HAP-1 (cell line): ENCODE results near the gene CRABP2.

Experiments
- DNase-seq, 2 experiments: peaks; one replicate each; pipeline ENCODE4 v3.0.0-alpha.2; 2016 to 2020; ENCODE audit warnings: low spot score in 2 of 2
- H3K27me3 ChIP-seq: fragments of 250-450 bp; sonication (Bioruptor Pico); 2 replicates; pipeline ENCODE4 v1.5.1; 2020; ENCODE audit warnings: low read depth, mild to moderate bottlenecking, moderate library complexity
- H3K36me3 ChIP-seq: fragments of 250-450 bp; sonication (Bioruptor Pico); replicated peaks from 2 replicates; pipeline ENCODE4 v1.5.1; 2020; ENCODE audit warnings: mild to moderate bottlenecking
- H3K4me1 ChIP-seq: fragments of 250-450 bp; sonication (Bioruptor Pico); 2 replicates; pipeline ENCODE4 v1.5.1; 2020; ENCODE audit warnings: mild to moderate bottlenecking
- H3K4me3 ChIP-seq: fragments of 250-450 bp; sonication (Bioruptor Pico); 2 replicates; pipeline ENCODE4 v1.5.1; 2020; ENCODE audit warnings: mild to moderate bottlenecking, moderate library complexity
- H3K9me3 ChIP-seq: fragments of 250-450 bp; sonication (Bioruptor Pico); 2 replicates; pipeline ENCODE4 v1.5.1; 2020; ENCODE audit warnings: mild to moderate bottlenecking, moderate library complexity
- in situ Hi-C: fragments of 300-500 bp; cut with MboI; formaldehyde crosslinking; loops from 3 replicates; pipeline ENCODE4 v1.14.3; 2020; ENCODE audit warnings: low sequenced_read_pairs, inconsistent platforms, mixed read lengths

CRABP2 gene

GRCh38 chr1:156697481-156697880 lies 7.9 kb downstream of the CRABP2 start:
- in situ Hi-C loops, result no loop called here
- Histone ChIP-seq H3K9me3 (no peaks in the 10 kb centered on the region), H3K27me3 (no peaks in the 10 kb centered on the region), H3K4me1 (peaks cover 15% of the 10 kb centered on the region), H3K4me3 (no peak overlapping the region), H3K36me3 (no peaks in the 10 kb centered on the region; the same call in none of the 2 replicates)
- no peak for DNase-seq

GRCh38 chr1:156696755-156697154 lies 8.6 kb downstream of the CRABP2 start:
- no peaks in the 10 kb centered on the region for H3K27me3 ChIP-seq
- in situ Hi-C loops, result no loop called here
- no peak for DNase-seq
- no peak overlapping the region for H3K4me3 ChIP-seq
- no peaks in the 10 kb centered on the region for H3K9me3 ChIP-seq
- H3K4me1 ChIP-seq, result peaks cover 17% of the 10 kb centered on the region
- H3K36me3 ChIP-seq, result no peaks in the 10 kb centered on the region; the same call in none of the 2 replicates

GRCh38 chr1:156694690-156694962 lies 10.8 kb downstream of the CRABP2 start:
- Histone ChIP-seq H3K9me3 (no peaks in the 10 kb centered on the region), H3K4me1 (peaks cover 21% of the 10 kb centered on the region), H3K36me3 (no peaks in the 10 kb centered on the region; the same call in 1 of the 2 replicates), H3K27me3 (no peaks in the 10 kb centered on the region), H3K4me3 (no peak overlapping the region)
- DNase-seq, result no peak
- in situ Hi-C loops, result no loop called here

- in situ Hi-C loops, result no loop called here
- Histone ChIP-seq H3K27me3 (no peaks in the 10 kb centered on the region), H3K4me3 (no peak overlapping the region), H3K36me3 (no peaks in the 10 kb centered on the region), H3K4me1 (peaks cover 25% of the 10 kb centered on the region), H3K9me3 (no peaks in the 10 kb centered on the region)
- DNase-seq, result peak in 1 of 2 experiments; percentile 1
These were observed 11.3 kb downstream of the CRABP2 start for GRCh38 chr1:156693848-156694689.

DNA sequence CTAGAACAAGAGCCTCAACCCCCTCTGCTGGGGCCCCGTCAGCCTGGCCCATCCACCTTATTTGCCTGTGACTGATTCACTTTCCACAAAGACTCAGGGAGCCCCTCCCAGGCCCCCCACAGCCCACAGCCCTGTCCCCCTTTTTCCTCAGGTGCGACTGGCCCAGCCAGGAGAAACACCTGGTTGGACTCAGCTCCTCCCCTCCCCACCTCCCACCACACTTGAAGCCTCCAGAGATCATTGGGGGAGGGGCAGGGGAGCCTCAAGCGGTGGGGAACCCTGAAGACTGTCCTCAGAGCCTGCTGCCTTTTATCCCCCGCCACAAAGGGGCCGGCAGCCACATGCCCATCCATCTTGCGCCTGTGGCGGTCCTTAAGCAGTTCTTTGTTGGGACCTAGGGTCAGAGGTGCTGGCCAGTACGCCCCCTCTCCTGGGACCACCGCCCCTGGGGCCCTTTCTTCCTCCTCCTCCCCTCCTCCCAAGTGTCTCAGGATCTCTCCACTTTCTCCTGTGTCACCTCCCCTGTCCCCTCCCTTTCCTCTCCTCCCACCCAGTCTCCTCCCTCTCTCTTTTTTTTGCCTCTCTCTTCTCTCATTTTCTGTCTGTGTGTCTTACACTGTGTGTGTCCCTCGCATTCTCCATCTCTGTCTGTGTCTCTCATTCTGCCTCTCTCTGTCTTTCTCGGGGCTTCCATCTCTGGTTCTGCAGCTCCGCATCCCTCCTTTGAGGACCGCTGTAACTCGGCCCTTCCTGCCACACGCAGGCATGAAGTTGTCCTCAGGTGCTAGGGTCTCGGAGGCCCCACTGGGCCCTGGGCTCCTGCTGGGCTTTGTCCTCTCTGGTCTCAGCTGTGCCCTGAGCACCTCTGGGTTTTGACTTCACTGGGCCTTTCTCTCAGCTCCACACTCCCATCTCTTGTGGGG lies 12.2 kb downstream of the CRABP2 start:
- peak; percentile 62 to 87 for DNase-seq
- H3K9me3 ChIP-seq, result no peaks in the 10 kb centered on the region
- in situ Hi-C loops, result no loop called here
- no peak overlapping the region for H3K4me3 ChIP-seq
- no peaks in the 10 kb centered on the region for H3K27me3 ChIP-seq
- H3K36me3 ChIP-seq, result no peaks in the 10 kb centered on the region
- H3K4me1 ChIP-seq, result peaks cover 28% of the 10 kb centered on the region

GRCh38 chr1:156692441-156692924 lies 12.9 kb downstream of the CRABP2 start:
- no peaks in the 10 kb centered on the region for H3K36me3 ChIP-seq
- H3K4me3 ChIP-seq, result no peak overlapping the region
- in situ Hi-C loops, result no loop called here
- no peaks in the 10 kb centered on the region for H3K9me3 ChIP-seq
- peaks cover 28% of the 10 kb centered on the region for H3K4me1 ChIP-seq
- peak in 1 of 2 experiments; percentile 2 for DNase-seq
- H3K27me3 ChIP-seq, result no peaks in the 10 kb centered on the region

DNA sequence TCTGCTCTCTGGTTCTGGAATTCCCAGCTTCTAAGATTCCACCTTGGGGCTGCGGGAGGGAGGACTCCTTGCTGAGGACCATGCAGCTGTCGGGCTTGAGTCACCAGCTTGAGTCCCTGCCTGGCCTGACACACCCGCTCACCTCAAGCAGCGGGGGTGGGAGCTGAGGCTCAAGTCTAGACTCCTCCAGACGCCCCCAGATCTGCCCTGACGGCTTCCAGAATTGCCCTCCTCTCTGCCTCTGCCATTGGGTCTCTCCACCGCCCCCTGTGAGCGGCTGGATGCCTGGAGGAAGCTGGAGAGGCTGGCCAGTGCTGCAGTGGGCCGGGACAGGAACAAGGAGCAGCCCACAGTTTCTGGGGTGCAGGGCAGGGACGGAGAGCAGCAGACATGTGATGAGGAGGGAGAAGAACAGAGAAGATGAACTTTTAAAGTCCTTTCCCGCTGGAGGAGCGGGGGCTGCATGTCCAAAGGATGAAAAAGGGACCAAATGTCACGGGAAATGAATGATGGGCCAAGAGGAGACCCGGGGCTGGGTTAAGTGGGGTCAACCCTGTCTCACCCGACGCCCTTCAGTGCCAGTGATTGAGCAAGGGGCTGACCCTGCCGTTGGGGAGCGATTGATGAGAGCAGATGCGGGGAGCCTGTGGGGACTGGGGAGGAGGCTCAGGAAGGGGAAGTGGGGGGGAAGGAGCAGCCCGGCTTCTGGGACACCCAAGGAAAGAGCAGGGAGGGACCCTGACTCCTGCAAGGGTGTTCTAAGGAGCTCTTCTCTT lies 13.5 kb downstream of the CRABP2 start:
- Histone ChIP-seq H3K27me3 (no peaks in the 10 kb centered on the region), H3K36me3 (no peaks in the 10 kb centered on the region), H3K4me1 (peaks cover 28% of the 10 kb centered on the region), H3K4me3 (no peak overlapping the region), H3K9me3 (no peaks in the 10 kb centered on the region)
- peak in 1 of 2 experiments; percentile 2 for DNase-seq
- in situ Hi-C loops, result no loop called here

DNA sequence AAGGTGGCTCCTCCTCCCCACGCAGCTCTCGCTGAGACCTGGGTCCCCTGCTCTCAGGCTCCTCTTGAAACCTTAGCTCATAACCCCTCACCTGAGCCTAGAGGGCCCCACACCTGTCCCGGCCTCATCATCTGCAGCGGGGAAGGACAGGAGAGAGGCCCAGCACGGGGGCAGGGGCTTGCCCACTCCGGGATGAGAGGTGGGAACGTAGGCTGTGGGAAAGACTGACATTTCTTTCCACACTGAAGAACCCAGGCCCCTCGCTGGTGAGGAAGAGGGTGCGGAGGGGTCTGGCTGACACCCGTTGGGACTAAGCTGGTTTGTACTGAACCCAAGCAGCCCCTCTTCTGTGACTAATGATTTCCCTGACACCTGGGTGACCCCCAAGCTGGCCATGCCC lies 14.2 kb downstream of the CRABP2 start:
- no peaks in the 10 kb centered on the region for H3K9me3 ChIP-seq
- in situ Hi-C loops, result no loop called here
- no peaks in the 10 kb centered on the region for H3K27me3 ChIP-seq
- H3K4me1 ChIP-seq, result peaks cover 28% of the 10 kb centered on the region
- H3K4me3 ChIP-seq, result no peak overlapping the region
- peak in 1 of 2 experiments; percentile 2 for DNase-seq
- H3K36me3 ChIP-seq, result no peaks in the 10 kb centered on the region

DNA sequence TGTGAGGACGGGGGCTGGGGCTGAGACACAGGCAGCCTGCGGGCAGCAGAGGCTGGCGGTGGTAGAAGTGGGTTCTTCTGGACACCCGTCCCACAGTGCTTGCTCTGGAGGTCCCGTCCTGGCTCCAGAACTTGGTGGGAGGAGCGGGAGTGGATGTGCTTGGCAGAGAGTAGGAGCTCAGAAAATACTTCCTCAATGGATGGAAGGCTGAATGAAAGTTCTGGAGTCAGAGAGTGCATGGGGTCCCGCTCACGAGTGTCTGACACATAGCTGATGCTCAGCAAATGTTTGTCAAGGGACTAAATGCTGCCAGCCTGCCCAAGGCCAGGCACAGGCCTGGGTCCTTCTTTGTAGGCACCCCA lies 14.7 kb downstream of the CRABP2 start:
- Histone ChIP-seq H3K9me3 (no peaks in the 10 kb centered on the region), H3K36me3 (no peaks in the 10 kb centered on the region), H3K27me3 (no peaks in the 10 kb centered on the region), H3K4me3 (no peak overlapping the region), H3K4me1 (peaks cover 28% of the 10 kb centered on the region)
- peak in 1 of 2 experiments; percentile 2 for DNase-seq
- in situ Hi-C loops, result no loop called here

DNA sequence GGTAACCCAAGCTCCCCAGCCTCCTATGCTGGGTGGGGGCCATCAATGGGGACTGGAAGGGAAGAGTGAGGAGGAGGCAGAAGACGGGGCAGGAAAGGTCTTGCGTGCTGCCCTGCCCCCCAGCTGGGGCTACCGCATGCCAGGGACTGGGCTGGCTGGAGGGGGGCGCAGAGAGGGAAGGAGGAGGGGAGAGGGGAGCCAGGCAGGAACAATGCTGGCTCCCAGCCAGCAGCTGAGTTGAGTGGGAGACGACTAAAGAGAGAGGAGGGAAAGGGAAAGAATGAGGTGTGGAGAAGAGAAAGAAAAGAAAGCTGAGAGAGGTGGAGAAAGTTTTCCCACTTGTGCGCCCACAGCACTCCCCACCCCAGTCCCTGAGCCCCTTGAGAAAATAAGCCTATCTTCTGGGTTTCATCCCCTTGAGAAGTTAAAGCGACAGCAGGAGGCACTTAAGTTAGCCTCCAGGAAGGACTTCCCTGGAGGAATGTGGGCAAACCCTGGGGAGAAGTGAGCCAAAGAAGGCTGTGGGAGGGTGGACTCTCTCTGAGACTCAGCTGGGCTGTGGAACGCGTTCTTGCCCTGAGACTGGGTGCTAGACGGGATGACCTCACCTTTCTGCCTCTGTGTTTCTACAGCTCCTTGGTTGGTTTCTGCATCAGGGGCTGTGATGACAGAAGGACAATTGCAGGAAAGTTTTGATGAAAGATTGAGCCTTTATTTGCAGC lies 15.3 kb downstream of the CRABP2 start:
- peak in 1 of 2 experiments; percentile 2 for DNase-seq
- Histone ChIP-seq H3K9me3 (no peaks in the 10 kb centered on the region), H3K4me1 (peaks cover 28% of the 10 kb centered on the region), H3K4me3 (peak overlapping the region; percentile 9), H3K36me3 (no peaks in the 10 kb centered on the region), H3K27me3 (no peaks in the 10 kb centered on the region)
- in situ Hi-C loops, result no loop called here

DNA sequence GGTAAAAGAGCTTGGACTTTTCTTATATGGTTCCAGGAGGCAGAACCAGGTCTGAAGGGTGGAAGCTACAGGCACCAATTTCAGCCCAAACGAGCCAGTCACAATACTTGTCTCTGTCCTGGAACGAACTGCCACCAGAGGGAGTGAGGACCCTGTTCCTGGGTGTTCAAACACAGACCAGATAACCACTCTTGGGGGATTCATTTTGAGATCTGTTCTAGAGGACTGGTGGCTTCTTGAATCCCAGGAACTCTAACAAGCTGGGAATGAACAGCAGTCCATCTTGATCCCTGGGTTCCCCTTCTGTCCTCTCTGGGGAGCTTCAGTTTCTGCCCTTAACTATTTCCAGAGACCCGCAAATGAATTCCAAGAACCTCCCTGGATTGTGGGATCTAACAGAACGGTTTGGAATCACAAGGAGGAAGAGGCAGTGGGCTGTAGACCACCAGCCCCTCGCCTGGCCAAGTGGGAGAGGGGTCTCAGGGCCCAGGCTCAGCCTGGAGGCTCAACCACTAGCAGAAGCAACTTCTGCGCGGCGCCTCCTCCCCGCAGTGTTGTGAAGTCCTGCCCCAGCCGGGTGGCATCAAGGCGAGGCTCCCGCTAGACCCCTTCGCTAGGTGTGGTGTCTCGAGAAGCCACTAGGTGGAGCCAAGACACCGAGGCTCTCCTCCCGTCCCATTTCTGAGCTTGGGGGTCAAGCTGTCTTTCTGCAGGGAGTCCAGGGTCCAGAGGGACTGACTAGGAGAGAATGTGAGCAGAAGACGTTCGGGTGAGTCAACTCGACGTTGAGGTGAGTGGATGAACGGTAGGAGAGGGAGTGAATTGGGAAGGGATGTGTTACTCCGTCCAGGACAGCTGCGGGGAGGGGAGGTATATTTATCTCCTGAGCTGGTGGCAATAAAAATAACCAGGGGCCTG lies 16.1 kb downstream of the CRABP2 start:
- Histone ChIP-seq H3K9me3 (no peaks in the 10 kb centered on the region), H3K36me3 (no peaks in the 10 kb centered on the region), H3K4me1 (peaks cover 28% of the 10 kb centered on the region), H3K27me3 (no peaks in the 10 kb centered on the region), H3K4me3 (peak overlapping the region; percentile 9)
- DNase-seq, result peak; percentile 92
- in situ Hi-C loops, result no loop called here

- Histone ChIP-seq H3K4me1 (peaks cover 5% of the 10 kb centered on the region), H3K36me3 (no peaks in the 10 kb centered on the region)
- no peak for DNase-seq
These were observed 21.1 kb downstream of the CRABP2 start for GRCh38 chr1:156684227-156684782.

More at GRCh38 chr1:156684227-156684782, 21.1 kb downstream of the CRABP2 start:
- H3K4me3 ChIP-seq, result no peak overlapping the region
- in situ Hi-C loops, result no loop called here
- no peaks in the 10 kb centered on the region for H3K9me3 ChIP-seq
- H3K27me3 ChIP-seq, result peaks cover 11% of the 10 kb centered on the region
